Measurements from ENCODE around the gene MTMR10. TPM values are rescaled to one million over a fixed set of nuclear protein-coding genes. Genes with fewer than 3 reads are reported as not detected.

MTMR10 gene
- total and polyA plus RNA-seq, 4 donors = 9.0 to 35.0 (median 11.6) TPM

- DNase-seq (no peak), ATAC-seq (ENCODE audit: low FRiP score) (no peak)
- 97% methylated on average over 9 of the region's 9 CpGs for WGBS, 2 donors
- no peak overlapping the region for H3K4me3 ChIP-seq (ENCODE audit: low read length in 2 of 2)
- H3K27ac ChIP-seq (ENCODE audit: low read depth in 1 of 2, low read length in 2 of 2) = no peak overlapping the region
- no peaks in the 10 kb centered on the region for H3K27me3 ChIP-seq (ENCODE audit: control insufficient read depth in 1 of 2, insufficient read depth in 2 of 2, low read length in 1 of 2)
- no peaks in the 10 kb centered on the region for H3K4me1 ChIP-seq (ENCODE audit: control insufficient read depth in 1 of 2, insufficient read depth in 2 of 2, low read length in 2 of 2)
- intact Hi-C loops (cut with DNase I) = no loop called here
- no peaks in the 10 kb centered on the region for H3K9me3 ChIP-seq (ENCODE audit: control insufficient read depth, low read length)
- peaks cover 0 to 1% of the 10 kb centered on the region in 2 donors for H3K36me3 ChIP-seq (ENCODE audit: control insufficient read depth in 1 of 2, insufficient read depth in 2 of 2, low read length in 1 of 2)
Measured at GRCh38 chr15:30913761-30914160, 77.7 kb downstream of the MTMR10 start.

DNA sequence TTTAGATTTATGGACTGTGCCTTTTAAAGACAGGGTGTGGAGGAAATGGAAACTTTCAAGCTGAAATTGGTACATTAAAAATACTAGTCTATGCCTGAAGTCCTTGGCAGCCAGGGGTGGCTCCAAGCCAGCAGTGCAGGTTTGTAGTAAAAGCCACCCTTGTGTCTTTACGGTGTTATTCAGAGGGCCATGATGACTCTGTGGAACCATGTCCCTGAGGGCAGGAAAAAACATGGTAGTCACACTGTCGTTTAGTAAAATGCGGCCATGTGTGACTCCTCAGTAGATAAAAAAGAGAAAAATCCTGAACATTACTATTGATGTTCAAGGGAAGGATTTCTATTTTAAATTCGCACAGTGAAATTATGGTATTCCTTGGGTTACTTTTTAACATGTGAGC, 85.1 kb downstream of the MTMR10 start:
- Histone ChIP-seq H3K36me3 (ENCODE audit: control insufficient read depth in 1 of 2, insufficient read depth in 2 of 2, low read length in 1 of 2) (no peaks in the 10 kb centered on the region), H3K4me1 (ENCODE audit: control insufficient read depth in 1 of 2, insufficient read depth in 2 of 2, low read length in 2 of 2) (peaks cover 0 to 3% of the 10 kb centered on the region in 2 donors), H3K27ac (ENCODE audit: low read depth in 1 of 2, low read length in 2 of 2) (no peak overlapping the region), H3K9me3 (ENCODE audit: control insufficient read depth, low read length) (no peaks in the 10 kb centered on the region), H3K27me3 (ENCODE audit: control insufficient read depth in 1 of 2, insufficient read depth in 2 of 2, low read length in 1 of 2) (no peaks in the 10 kb centered on the region), H3K4me3 (ENCODE audit: low read length in 2 of 2) (no peak overlapping the region)
- intact Hi-C loops (cut with DNase I) = no loop called here
- 77 to 78% methylated on average over 4 of the region's 4 CpGs for WGBS, 2 donors
- DNase-seq (no peak), ATAC-seq (ENCODE audit: low FRiP score) (no peak)

GRCh38 chr15:30905821-30906220, 85.6 kb downstream of the MTMR10 start:
- WGBS, 2 donors = 87 to 89% methylated on average over 5 of the region's 5 CpGs
- Histone ChIP-seq H3K27me3 (ENCODE audit: control insufficient read depth in 1 of 2, insufficient read depth in 2 of 2, low read length in 1 of 2) (no peaks in the 10 kb centered on the region), H3K27ac (ENCODE audit: low read depth in 1 of 2, low read length in 2 of 2) (no peak overlapping the region), H3K4me1 (ENCODE audit: control insufficient read depth in 1 of 2, insufficient read depth in 2 of 2, low read length in 2 of 2) (peaks cover 0 to 3% of the 10 kb centered on the region in 2 donors), H3K36me3 (ENCODE audit: control insufficient read depth in 1 of 2, insufficient read depth in 2 of 2, low read length in 1 of 2) (no peaks in the 10 kb centered on the region), H3K9me3 (ENCODE audit: control insufficient read depth, low read length) (no peaks in the 10 kb centered on the region), H3K4me3 (ENCODE audit: low read length in 2 of 2) (no peak overlapping the region)
- DNase-seq = no peak
- no peak for ATAC-seq (ENCODE audit: low FRiP score)
- intact Hi-C loops (cut with DNase I) = no loop called here

DNA sequence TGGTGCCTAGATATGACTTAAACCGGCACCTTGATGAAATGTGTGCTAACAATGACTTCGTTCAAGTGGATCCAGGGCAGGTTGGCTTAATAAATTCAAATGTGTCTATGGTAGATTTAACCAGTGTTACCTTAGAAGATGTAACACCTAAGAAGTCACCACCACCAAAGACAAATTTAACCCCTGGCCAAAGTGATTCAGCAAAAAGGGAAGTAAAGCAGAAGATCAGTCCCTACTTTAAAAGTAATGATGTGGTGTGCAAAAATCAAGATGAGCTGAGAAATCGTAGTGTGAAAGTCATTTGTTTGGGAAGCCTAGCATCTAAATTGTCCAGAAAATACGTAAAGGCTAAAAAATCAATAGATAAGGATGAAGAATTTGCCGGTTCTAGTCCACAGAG, 86.6 kb downstream of the MTMR10 start:
- Histone ChIP-seq H3K4me1 (ENCODE audit: control insufficient read depth in 1 of 2, insufficient read depth in 2 of 2, low read length in 2 of 2) (peaks cover 0 to 3% of the 10 kb centered on the region in 2 donors), H3K27me3 (ENCODE audit: control insufficient read depth in 1 of 2, insufficient read depth in 2 of 2, low read length in 1 of 2) (no peaks in the 10 kb centered on the region), H3K9me3 (ENCODE audit: control insufficient read depth, low read length) (no peaks in the 10 kb centered on the region), H3K4me3 (ENCODE audit: low read length in 2 of 2) (no peak overlapping the region), H3K36me3 (ENCODE audit: control insufficient read depth in 1 of 2, insufficient read depth in 2 of 2, low read length in 1 of 2) (no peaks in the 10 kb centered on the region), H3K27ac (ENCODE audit: low read depth in 1 of 2, low read length in 2 of 2) (no peak overlapping the region)
- ATAC-seq (ENCODE audit: low FRiP score) (no peak), DNase-seq (no peak)
- intact Hi-C loops (cut with DNase I) = loop anchor here in 1 of 2 donors (5.0 kb wide), 1 partner anchor 87 kb away; the partner anchor contains the start of gene MTMR10
- 95 to 96% methylated on average over 5 of the region's 5 CpGs for WGBS, 2 donors

DNA sequence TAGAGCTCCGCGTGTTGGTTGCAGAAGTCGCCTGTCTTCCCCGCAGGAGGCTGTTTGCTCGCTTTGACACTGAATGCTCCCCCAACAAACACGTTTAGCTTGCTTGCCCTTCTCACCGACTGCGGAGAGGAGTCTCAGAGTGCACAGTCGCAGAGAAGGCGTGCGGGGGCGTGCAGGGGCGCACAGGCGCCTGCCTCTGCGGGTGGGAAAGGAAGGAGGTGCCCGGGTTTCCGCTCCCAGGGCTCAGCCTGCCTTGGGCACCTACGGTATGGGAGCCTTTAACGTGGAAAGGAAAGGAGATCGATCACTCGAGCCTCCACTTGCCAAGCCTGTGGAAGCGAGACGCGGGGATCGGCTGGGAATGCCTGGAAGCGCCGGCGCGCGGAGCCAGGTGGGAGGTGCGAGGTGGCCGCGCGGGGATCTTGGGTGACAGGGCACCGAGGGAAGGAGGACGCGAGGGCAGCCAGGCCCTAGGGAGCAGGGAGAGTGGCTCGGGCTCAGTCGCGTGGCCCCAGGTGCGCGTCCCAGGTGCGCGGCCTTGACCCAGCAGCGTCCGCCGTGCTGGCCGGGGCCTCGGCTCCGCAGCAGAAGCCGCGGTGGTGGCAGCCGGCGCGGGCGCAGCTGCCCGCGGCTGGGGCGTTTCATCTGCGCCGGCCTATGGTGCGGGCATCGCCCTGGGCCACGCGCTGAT, 87.8 kb downstream of the MTMR10 start, which contains the start of gene FAN1:
FAN1 (plus strand) TSS at position 419 of the 691 bp plus-strand sequence. CDS start 749 bp downstream, outside the sequence.
- intact Hi-C loops (cut with DNase I) = loop anchor here in 1 of 2 donors (5.0 kb wide), 1 partner anchor 89 kb away; the partner anchor contains the start of gene MTMR10
- H3K4me3 ChIP-seq (ENCODE audit: low read length in 2 of 2) = peak within 1 kb of the TSS; percentile 46 to 85

GRCh38 chr15:30901889-30902288, 89.5 kb downstream of the MTMR10 start:
- Histone ChIP-seq H3K4me1 (ENCODE audit: control insufficient read depth in 1 of 2, insufficient read depth in 2 of 2, low read length in 2 of 2) (peaks cover 0 to 3% of the 10 kb centered on the region in 2 donors), H3K27me3 (ENCODE audit: control insufficient read depth in 1 of 2, insufficient read depth in 2 of 2, low read length in 1 of 2) (no peaks in the 10 kb centered on the region), H3K36me3 (ENCODE audit: control insufficient read depth in 1 of 2, insufficient read depth in 2 of 2, low read length in 1 of 2) (no peaks in the 10 kb centered on the region), H3K9me3 (ENCODE audit: control insufficient read depth, low read length) (no peaks in the 10 kb centered on the region), H3K4me3 (ENCODE audit: low read length in 2 of 2) (no peak overlapping the region), H3K27ac (ENCODE audit: low read depth in 1 of 2, low read length in 2 of 2) (no peak overlapping the region)
- no peak for ATAC-seq (ENCODE audit: low FRiP score)
- intact Hi-C loops (cut with DNase I) = loop anchor here in 1 of 2 donors (5.0 kb wide), 1 partner anchor 90 kb away; the partner anchor contains the start of gene MTMR10
- 89 to 93% methylated on average over 1 of the region's 1 CpG for WGBS, 2 donors
- no peak for DNase-seq

More for the DNA sequence above, 87.8 kb downstream of the MTMR10 start, which contains the start of gene FAN1:
- no peaks in the 10 kb centered on the region for H3K27me3 ChIP-seq (ENCODE audit: control insufficient read depth in 1 of 2, insufficient read depth in 2 of 2, low read length in 1 of 2)
- 1% methylated on average over 61 to 65 of the region's 65 CpGs for WGBS, 2 donors
- DNase-seq (peak; percentile 90 to 92), ATAC-seq (ENCODE audit: low FRiP score) (peak; percentile 98)
- H3K27ac ChIP-seq (ENCODE audit: low read depth in 1 of 2, low read length in 2 of 2) = peak within 1 kb of the TSS in 1 of 2 donors; percentile 9
- H3K4me1 ChIP-seq (ENCODE audit: control insufficient read depth in 1 of 2, insufficient read depth in 2 of 2, low read length in 2 of 2) = peaks cover 0 to 3% of the 10 kb centered on the region in 2 donors
- no peaks in the 10 kb centered on the region for H3K9me3 ChIP-seq (ENCODE audit: control insufficient read depth, low read length)
- no peaks in the 10 kb centered on the region for H3K36me3 ChIP-seq (ENCODE audit: control insufficient read depth in 1 of 2, insufficient read depth in 2 of 2, low read length in 1 of 2)

DNA sequence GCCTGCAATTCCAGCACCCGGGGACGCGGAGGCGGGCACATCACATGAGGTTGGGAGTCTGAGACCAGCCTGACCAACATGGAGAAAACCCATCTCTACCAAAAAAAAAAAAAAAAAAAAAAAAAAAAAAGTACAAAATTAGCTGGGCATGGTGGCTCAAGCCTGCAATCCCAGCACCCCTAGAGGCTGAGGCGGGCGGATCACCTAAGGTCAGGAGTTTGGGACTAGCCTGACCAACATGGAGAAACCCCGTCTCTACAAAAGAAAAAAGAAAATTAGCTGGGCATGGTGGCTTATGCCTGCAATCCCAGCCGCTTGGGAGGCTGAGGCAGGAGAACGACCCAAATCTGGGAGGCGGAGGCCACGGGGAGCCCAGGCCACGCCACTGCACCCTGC, 95.2 kb downstream of the MTMR10 start:
- no peak overlapping the region for H3K4me3 ChIP-seq (ENCODE audit: low read length in 2 of 2)
- no peaks in the 10 kb centered on the region for H3K4me1 ChIP-seq (ENCODE audit: control insufficient read depth in 1 of 2, insufficient read depth in 2 of 2, low read length in 2 of 2)
- DNase-seq (no peak), ATAC-seq (ENCODE audit: low FRiP score) (no peak)
- WGBS, 2 donors = 86 to 89% methylated on average over 11 to 12 of the region's 12 CpGs
- H3K27ac ChIP-seq (ENCODE audit: low read depth in 1 of 2, low read length in 2 of 2) = no peak overlapping the region
- intact Hi-C loops (cut with DNase I) = no loop called here
- no peaks in the 10 kb centered on the region for H3K36me3 ChIP-seq (ENCODE audit: control insufficient read depth in 1 of 2, insufficient read depth in 2 of 2, low read length in 1 of 2)
- no peaks in the 10 kb centered on the region for H3K27me3 ChIP-seq (ENCODE audit: control insufficient read depth in 1 of 2, insufficient read depth in 2 of 2, low read length in 1 of 2)
- H3K9me3 ChIP-seq (ENCODE audit: control insufficient read depth, low read length) = no peaks in the 10 kb centered on the region

DNA sequence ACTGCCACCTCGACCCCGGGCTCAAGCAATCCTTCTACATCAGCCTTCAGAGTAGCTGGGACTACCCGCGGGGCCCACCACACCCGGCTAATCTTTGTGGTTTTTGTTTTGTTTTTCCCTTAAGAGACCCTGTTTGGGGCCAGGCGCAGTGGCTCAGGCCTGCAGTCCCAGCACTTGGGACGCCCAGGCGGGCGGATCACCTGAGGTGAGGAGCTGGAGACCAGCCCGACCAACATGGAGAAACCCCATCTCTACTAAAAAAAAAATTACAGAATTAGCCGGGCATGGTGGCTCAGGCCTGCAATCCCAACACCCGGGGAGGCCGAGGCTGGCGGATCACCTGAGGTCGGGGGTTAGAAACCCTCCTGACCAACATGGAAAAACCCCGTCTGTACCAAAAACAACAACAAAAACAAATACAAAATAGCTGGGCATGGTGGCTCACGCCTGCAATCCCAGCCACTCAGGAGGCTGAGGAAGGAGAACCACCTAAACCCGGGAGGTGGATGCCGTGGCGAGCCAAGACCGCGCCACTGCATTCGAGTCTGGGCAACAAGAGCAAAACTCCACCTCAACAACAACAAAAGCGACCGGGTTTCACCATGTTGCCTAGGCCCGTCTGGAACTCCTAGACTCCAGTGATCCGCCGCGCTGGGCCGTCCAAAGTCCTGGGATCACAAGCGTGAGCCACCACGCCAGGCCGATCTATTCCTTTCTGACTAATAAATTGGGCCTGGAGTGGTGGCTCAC, 95.8 kb downstream of the MTMR10 start:
- no peaks in the 10 kb centered on the region for H3K27me3 ChIP-seq (ENCODE audit: control insufficient read depth in 1 of 2, insufficient read depth in 2 of 2, low read length in 1 of 2)
- no peaks in the 10 kb centered on the region for H3K4me1 ChIP-seq (ENCODE audit: control insufficient read depth in 1 of 2, insufficient read depth in 2 of 2, low read length in 2 of 2)
- ATAC-seq (ENCODE audit: low FRiP score) = no peak
- no peaks in the 10 kb centered on the region for H3K36me3 ChIP-seq (ENCODE audit: control insufficient read depth in 1 of 2, insufficient read depth in 2 of 2, low read length in 1 of 2)
- no peak overlapping the region for H3K27ac ChIP-seq (ENCODE audit: low read depth in 1 of 2, low read length in 2 of 2)
- DNase-seq = no peak
- 88 to 90% methylated on average over 33 of the region's 33 CpGs for WGBS, 2 donors
- H3K4me3 ChIP-seq (ENCODE audit: low read length in 2 of 2) = no peak overlapping the region
- H3K9me3 ChIP-seq (ENCODE audit: control insufficient read depth, low read length) = no peaks in the 10 kb centered on the region
- intact Hi-C loops (cut with DNase I) = no loop called here

Measured in aorta (tissue), 5 donors.